ENCODE measurements around the gene CNTROB.

DNA sequence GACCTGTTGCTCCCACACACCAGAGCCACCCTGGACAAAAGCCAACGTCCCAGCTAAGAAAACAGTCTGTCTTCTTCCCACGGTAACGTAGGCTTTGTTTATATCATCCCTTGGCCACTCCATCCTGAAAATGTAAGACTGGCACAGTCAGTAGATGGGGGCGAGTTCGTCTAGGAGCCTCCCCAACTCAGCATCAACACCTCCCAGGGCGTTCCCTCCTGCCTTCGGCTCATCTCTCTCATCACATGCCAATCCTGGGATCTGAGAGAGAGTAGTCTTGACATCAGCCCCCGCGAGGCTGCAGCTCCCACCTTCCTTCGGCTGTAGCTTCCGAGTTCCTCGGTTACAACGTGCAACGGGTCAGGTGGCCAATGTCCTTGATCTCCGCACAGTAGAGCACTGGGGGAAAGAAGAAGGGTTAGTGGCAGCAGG is 16.8 kb upstream of the CNTROB start:
- TF ChIP-seq CTCF (conservative IDR thresholded peaks at IDR 0.05; ENCODE audit: low read depth, low read length) (no peak), EZH2 (IDR thresholded peaks at IDR 0.05; ENCODE audit: low read length, unreplicated experiment) (no peak)

Measured in PC-3 (cell line).